Spleen (tissue), 11 donors: ENCODE data around the gene DDX60. TPM values are rescaled to one million over a fixed set of nuclear protein-coding genes. Genes with fewer than 3 reads are reported as not detected.

ENCODE experiments used
- DNase-seq: peaks from one replicate; pipeline ENCODE4 v3.0.0-alpha.2; 2020
- H3K27ac ChIP-seq, 8 donors: fragments of 200-600 bp; sonication (generic) in 7 of 8; 1 replicate in 4 of 8; 2 replicates in 4 of 8; pipeline versions ENCODE4 v1.5.0 to v1.8.0; 2016 to 2021; ENCODE audit warnings: inconsistent platforms in 4 of 8, mild to moderate bottlenecking in 4 of 8, moderate library complexity in 1 of 8
- H3K27me3 ChIP-seq, 7 donors: fragments of 200-600 bp; sonication (generic) in 6 of 7; replicated peaks in 1 of 7; 1 replicate in 4 of 7; 2 replicates in 3 of 7; pipeline versions ENCODE4 v1.5.0 to v1.8.0; 2016 to 2021; ENCODE audit warnings: inconsistent platforms in 3 of 7, mild to moderate bottlenecking in 1 of 7
- H3K36me3 ChIP-seq, 6 donors: fragments of 200-600 bp; sonication (generic) in 5 of 6; 1 replicate in 4 of 6; 2 replicates in 2 of 6; pipeline versions ENCODE4 v1.5.0 to v1.8.0; 2016 to 2021; ENCODE audit warnings: inconsistent platforms in 2 of 6
- H3K4me1 ChIP-seq, 6 donors: fragments of 200-600 bp; sonication (generic) in 5 of 6; 1 replicate in 3 of 6; 2 replicates in 3 of 6; pipeline versions ENCODE4 v1.5.0 to v1.8.0; 2016 to 2021; ENCODE audit warnings: inconsistent platforms in 3 of 6
- H3K4me3 ChIP-seq, 8 donors: fragments of 200-600 bp; sonication (generic) in 7 of 8; 1 replicate in 4 of 8; 2 replicates in 4 of 8; pipeline versions ENCODE4 v1.5.0 to v1.8.0; 2016 to 2021; ENCODE audit warnings: inconsistent platforms in 4 of 8, mild to moderate bottlenecking in 4 of 8, moderate library complexity in 2 of 8
- H3K9me3 ChIP-seq, 8 donors: fragments of 200-600 bp; sonication (generic) in 7 of 8; 1 replicate in 4 of 8; 2 replicates in 4 of 8; pipeline versions ENCODE4 v1.5.0 to v1.8.0; 2016 to 2021; ENCODE audit warnings: inconsistent platforms in 4 of 8
- CTCF ChIP-seq, 11 experiments: fragments of 200-600 bp in 7 of 11; fragments of 450-650 bp in 4 of 11; sonication (generic) in 4 of 11; IDR thresholded peaks in 8 of 11; conservative IDR thresholded peaks in 3 of 11; 1 replicate in 7 of 11; 2 replicates in 4 of 11; pipeline versions ENCODE4 v1.4.0 to v1.8.0; 2016 to 2021; ENCODE audit warnings: antibody characterized with exemption in 11 of 11, inconsistent platforms in 4 of 11, mild to moderate bottlenecking in 1 of 11
- POLR2A ChIP-seq, 3 donors: fragments of 450-650 bp; IDR thresholded peaks; one replicate each; pipeline ENCODE4 v1.5.1; 2017; ENCODE audit warnings: antibody characterized with exemption in 3 of 3, mild to moderate bottlenecking in 1 of 3
- POLR2AphosphoS5 ChIP-seq, 3 donors: sonication (generic); formaldehyde crosslinking; IDR thresholded peaks; one replicate each; pipeline ENCODE4 v1.5.1; 2017; ENCODE audit warnings: antibody characterized with exemption in 3 of 3
- WGBS, 5 donors: extraction: QIAGEN DNeasy Blood & Tissue Kit in 3 of 5; methylation state at CpG; one replicate each; pipeline versions ENCODE4 v1.1.5 to v1.1.7; 2013 to 2018; 5-methylcytosine and 5-hydroxymethylcytosine counted together
- intact Hi-C: fragments of 100-400 bp; cut with DNase I; formaldehyde crosslinking; loops from one replicate; pipeline ENCODE4 v1.15.0; 2023; ENCODE audit warnings: low total_unique reads
- polyA plus RNA-seq, 3 donors: library from polyadenylated mRNA; stranded (reverse); fragments of 200-250 nt; gene quantifications; one replicate each; pipeline ENCODE4 v1.2.1, GENCODE V29; 2013
- total RNA-seq, 7 donors: library from RNA; depleted of rRNA in 3 of 7; stranded (reverse); fragments of >200 nt in 3 of 7; fragmentation: NEBNext Ultra II Directional in 4 of 7; extraction: Animal tissue kit (Norgen Biotek cat#: 25700) in 4 of 7; gene quantifications; one replicate each; pipeline versions ENCODE4 v1.1.0 to v1.2.1, GENCODE V29; 2016 to 2021
- donor health status: healthy with polysubstance abuse.
- donor health status: DM: no; HTN: no; CAD: no; lungs with moderate emphysema.
- donor health status: DM: no; HTN: no; CAD: no.
- donor health status: Bipolar disorder and iron deficiency.
- donor health status: healthy.
- donor health status: DM: no; HTN: no; CAD: no.
- donor health status: DM: yes; HTN: yes; CAD: no.

Gene DDX60
- total and polyA plus RNA-seq, 10 donors: 7.5 to 56.2 (median 38.2) TPM

GRCh38 chr4:168188754-168189153 lies 129.8 kb downstream of the DDX60 start:
- no peak for DNase-seq
- H3K27me3 ChIP-seq: no peaks in the 10 kb centered on the region
- WGBS, 5 donors: 73 to 97% (median 84%) methylated on average over 1 of the region's 1 CpG
- H3K27ac ChIP-seq: no peak overlapping the region
- TF ChIP-seq POLR2AphosphoS5 (IDR thresholded peaks at IDR 0.05) (no peak), POLR2A (IDR thresholded peaks at IDR 0.05) (no peak), CTCF (IDR thresholded peaks at IDR 0.05 in 8 of 11, conservative IDR thresholded peaks at IDR 0.05 in 3 of 11) (no peak)
- no peak overlapping the region for H3K4me3 ChIP-seq
- no peaks in the 10 kb centered on the region for H3K36me3 ChIP-seq
- H3K4me1 ChIP-seq: peaks cover 0 to 6% (median 2%) of the 10 kb centered on the region in 6 donors
- H3K9me3 ChIP-seq: no peaks in the 10 kb centered on the region
- intact Hi-C loops: no loop called here

GRCh38 chr4:168183717-168184571 lies 134.6 kb downstream of the DDX60 start:
- intact Hi-C loops: no loop called here
- H3K36me3 ChIP-seq: no peaks in the 10 kb centered on the region
- no peak for DNase-seq
- H3K4me1 ChIP-seq: peaks cover 0 to 6% (median 2%) of the 10 kb centered on the region in 6 donors
- H3K27me3 ChIP-seq: no peaks in the 10 kb centered on the region
- H3K9me3 ChIP-seq: no peaks in the 10 kb centered on the region
- TF ChIP-seq POLR2AphosphoS5 (IDR thresholded peaks at IDR 0.05) (no peak), CTCF (IDR thresholded peaks at IDR 0.05 in 8 of 11, conservative IDR thresholded peaks at IDR 0.05 in 3 of 11) (peak in 5 of 11 experiments; percentile 26 to 40 (median 36))
- H3K4me3 ChIP-seq: no peak overlapping the region
- H3K27ac ChIP-seq: no peak overlapping the region
- WGBS, 5 donors: 34 to 39% (median 37%) methylated on average over 6 of the region's 6 CpGs

- intact Hi-C loops: no loop called here
These were observed 140.9 kb downstream of the DDX60 start for GRCh38 chr4:168177546-168178149.

More at GRCh38 chr4:168177546-168178149, 140.9 kb downstream of the DDX60 start:
- Histone ChIP-seq H3K4me1 (no peaks in the 10 kb centered on the region), H3K4me3 (no peak overlapping the region), H3K9me3 (no peaks in the 10 kb centered on the region), H3K27me3 (no peaks in the 10 kb centered on the region), H3K36me3 (no peaks in the 10 kb centered on the region), H3K27ac (no peak overlapping the region)
- no peak for DNase-seq
- no peak for TF ChIP-seq POLR2AphosphoS5 (IDR thresholded peaks at IDR 0.05)
- TF ChIP-seq CTCF (IDR thresholded peaks at IDR 0.05 in 8 of 11, conservative IDR thresholded peaks at IDR 0.05 in 3 of 11): no peak
- no peak for TF ChIP-seq POLR2A (IDR thresholded peaks at IDR 0.05)
- 89 to 94% (median 90%) methylated on average over 5 of the region's 5 CpGs for WGBS, 5 donors
